HepG2 (cell line): ENCODE results near the gene RRP36. TPM values are rescaled to one million over a fixed set of nuclear protein-coding genes. Genes with fewer than 3 reads are reported as not detected.

Source experiments
- AGO2 ChIP-seq: fragments of 200-400 bp; formaldehyde crosslinking; optimal IDR thresholded peaks from 2 replicates; pipeline ENCODE3; 2017; ENCODE audit warnings: mild to moderate bottlenecking, low read depth, low read length, moderate library complexity
- ATF5 ChIP-seq: sonication (generic); formaldehyde crosslinking; IDR thresholded peaks from 2 replicates; pipeline ENCODE4 v1.4.0; 2020; ENCODE audit warnings: mild to moderate bottlenecking, low read depth, missing genetic modification reagents
- ATF7 ChIP-seq, 2 experiments: fragments of 450-650 bp in 1 of 2; sonication (generic) in 1 of 2; formaldehyde crosslinking in 1 of 2; IDR thresholded peaks; 2 replicates each; pipeline versions ENCODE4 v1.4.0 to v1.6.1; 2016 to 2020; ENCODE audit warnings: antibody characterized with exemption in 1 of 2, mild to moderate bottlenecking in 1 of 2, missing genetic modification reagents in 1 of 2
- JUN ChIP-seq: sonication (generic); formaldehyde crosslinking; IDR thresholded peaks from 2 replicates; pipeline ENCODE4 v1.4.0; 2020; ENCODE audit warnings: mild to moderate bottlenecking, missing genetic modification reagents
- KDM2A ChIP-seq: sonication (generic); formaldehyde crosslinking; IDR thresholded peaks from 2 replicates; pipeline ENCODE4 v1.4.0; 2020; ENCODE audit warnings: low read depth, missing genetic modification reagents, borderline replicate concordance
- MLLT10 ChIP-seq: sonication (generic); formaldehyde crosslinking; IDR thresholded peaks from 2 replicates; pipeline ENCODE4 v1.4.0; 2020; ENCODE audit warnings: missing genetic modification reagents
- MTA1 ChIP-seq: sonication (generic); formaldehyde crosslinking; IDR thresholded peaks from 2 replicates; pipeline ENCODE4 v1.4.0; 2020; ENCODE audit warnings: missing genetic modification reagents, mild to moderate bottlenecking, borderline replicate concordance
- NAIF1 ChIP-seq: sonication (generic); formaldehyde crosslinking; IDR thresholded peaks from 2 replicates; pipeline ENCODE4 v1.5.0; 2020; ENCODE audit warnings: mild to moderate bottlenecking, missing genetic modification reagents, borderline replicate concordance
- NR2F2 ChIP-seq: IDR thresholded peaks from 2 replicates; pipeline ENCODE4 v1.6.1; 2012; ENCODE audit warnings: low read depth, inconsistent platforms, borderline replicate concordance
- NR3C1 ChIP-seq: sonication (generic); formaldehyde crosslinking; IDR thresholded peaks from 2 replicates; pipeline ENCODE4 v1.4.0; 2020; ENCODE audit warnings: missing genetic modification reagents
- NRL ChIP-seq: sonication (generic); formaldehyde crosslinking; IDR thresholded peaks from 2 replicates; pipeline ENCODE4 v1.5.0; 2020; ENCODE audit warnings: missing genetic modification reagents, mild to moderate bottlenecking, moderate library complexity, borderline replicate concordance
- PRMT3 ChIP-seq: sonication (generic); formaldehyde crosslinking; IDR thresholded peaks from 2 replicates; pipeline ENCODE4 v1.8.1; 2022; ENCODE audit warnings: low read depth, mild to moderate bottlenecking, moderate library complexity, missing genetic modification reagents, borderline replicate concordance
- SKI ChIP-seq: fragments of 450-650 bp; IDR thresholded peaks from one replicate; pipeline ENCODE4 v1.6.1; 2018; ENCODE audit warnings: mild to moderate bottlenecking; ENCODE audit not compliant: partially characterized antibody
- ZNF33B ChIP-seq: sonication (generic); formaldehyde crosslinking; IDR thresholded peaks from 2 replicates; pipeline ENCODE4 v1.5.1; 2020; ENCODE audit warnings: mild to moderate bottlenecking, missing genetic modification reagents
- ZNF547 ChIP-seq: sonication (generic); formaldehyde crosslinking; IDR thresholded peaks from 2 replicates; pipeline ENCODE4 v1.5.1; 2020; ENCODE audit warnings: mild to moderate bottlenecking, missing genetic modification reagents
- ZNF607 ChIP-seq: sonication (generic); formaldehyde crosslinking; IDR thresholded peaks from 2 replicates; pipeline ENCODE4 v1.5.1; 2020; ENCODE audit warnings: missing genetic modification reagents, mild to moderate bottlenecking, borderline replicate concordance
- ZNF660 ChIP-seq: sonication (generic); formaldehyde crosslinking; IDR thresholded peaks from 2 replicates; pipeline ENCODE4 v1.5.1; 2020; ENCODE audit warnings: mild to moderate bottlenecking, low read depth, missing genetic modification reagents, borderline replicate concordance
- ZNF776 ChIP-seq: sonication (generic); formaldehyde crosslinking; IDR thresholded peaks from 2 replicates; pipeline ENCODE4 v1.4.0; 2020; ENCODE audit warnings: mild to moderate bottlenecking, missing genetic modification reagents
- ZNF841 ChIP-seq: sonication (generic); formaldehyde crosslinking; IDR thresholded peaks from 2 replicates; pipeline ENCODE4 v1.8.1; 2023; ENCODE audit warnings: missing genetic modification reagents, borderline replicate concordance
- polyA plus RNA-seq, 8 experiments: library from polyadenylated mRNA; depleted of rRNA in 3 of 8; stranded (reverse) in 7 of 8; unstranded in 1 of 8; fragments of >200 nt; fragmentation: Illumina TruSeq in 4 of 8; extraction: Trizol in 4 of 8; gene quantifications; 2 replicates each; pipeline versions ENCODE4 v1.2.1 to v1.2.3, GENCODE V29; 2011 to 2016; ENCODE audit warnings: low read depth in 4 of 8, missing spikeins in 1 of 8, mixed read lengths in 1 of 8; ENCODE audit not compliant: insufficient read depth in 1 of 8
- total RNA-seq, 5 experiments: library from RNA; depleted of rRNA; stranded (reverse); fragments of >200 nt; fragmentation: Illumina TruSeq; extraction: Trizol; gene quantifications; 2 replicates each; pipeline ENCODE4 v1.2.3, GENCODE V29; 2016; ENCODE audit warnings: low read depth in 1 of 5
- TF ChIP-seq, protein P1 (sequence below): IDR thresholded peaks from 2 replicates; pipeline ENCODE4 v1.6.1; 2016; ENCODE audit warnings: mild to moderate bottlenecking
- TF ChIP-seq, protein P2 (sequence below), 2 experiments: sonication (generic) in 1 of 2; formaldehyde crosslinking in 1 of 2; IDR thresholded peaks; 2 replicates each; pipeline versions ENCODE4 v1.5.1 to v1.6.1; 2011 to 2020; ENCODE audit warnings: borderline replicate concordance in 1 of 2, low read depth in 1 of 2, low read length in 1 of 2, mild to moderate bottlenecking in 1 of 2, missing genetic modification reagents in 1 of 2, moderate library complexity in 1 of 2
- TF ChIP-seq, protein P3 (sequence below): sonication (generic); formaldehyde crosslinking; IDR thresholded peaks from 2 replicates; pipeline ENCODE4 v1.5.0; 2020; ENCODE audit warnings: missing genetic modification reagents
- TF ChIP-seq, protein P4 (sequence below): IDR thresholded peaks from 2 replicates; pipeline ENCODE4 v1.6.1; 2012; ENCODE audit warnings: inconsistent platforms

The RRP36 gene
- total and polyA plus RNA-seq, 2 of the 13 experiments (the other 11 are each of a cell fraction or from before 2014, with no cell fraction given): 29.5 to 144 TPM

- TF ChIP-seq, protein P1, sequence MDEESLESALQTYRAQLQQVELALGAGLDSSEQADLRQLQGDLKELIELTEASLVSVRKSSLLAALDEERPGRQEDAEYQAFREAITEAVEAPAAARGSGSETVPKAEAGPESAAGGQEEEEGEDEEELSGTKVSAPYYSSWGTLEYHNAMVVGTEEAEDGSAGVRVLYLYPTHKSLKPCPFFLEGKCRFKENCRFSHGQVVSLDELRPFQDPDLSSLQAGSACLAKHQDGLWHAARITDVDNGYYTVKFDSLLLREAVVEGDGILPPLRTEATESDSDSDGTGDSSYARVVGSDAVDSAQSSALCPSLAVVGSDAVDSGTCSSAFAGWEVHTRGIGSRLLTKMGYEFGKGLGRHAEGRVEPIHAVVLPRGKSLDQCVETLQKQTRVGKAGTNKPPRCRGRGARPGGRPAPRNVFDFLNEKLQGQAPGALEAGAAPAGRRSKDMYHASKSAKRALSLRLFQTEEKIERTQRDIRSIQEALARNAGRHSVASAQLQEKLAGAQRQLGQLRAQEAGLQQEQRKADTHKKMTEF (CRISPR knock-in tag): peak; percentile 89
- TF ChIP-seq PRMT3 (CRISPR knock-in tag) (no peak), ZNF841 (0 out of 2 replicates have a peak, but pooled peaks have one; percentile 0), NR3C1 (CRISPR knock-in tag) (no peak), ZNF547 (CRISPR knock-in tag) (peak; percentile 94), SKI (no peak), NRL (CRISPR knock-in tag) (no peak; the same call in 1 of the 2 replicates), NAIF1 (CRISPR knock-in tag) (peak; percentile 90), ZNF607 (0 out of 2 replicates have a peak, but pooled peaks have one; percentile 11), ATF5 (CRISPR knock-in tag) (0 out of 2 replicates have a peak, but pooled peaks have one; percentile 5), ZNF776 (CRISPR knock-in tag) (peak; percentile 56; the same call in 1 of the 2 replicates), ZNF660 (no peak; the same call in 1 of the 2 replicates), AGO2 (peak; percentile 81), JUN (CRISPR knock-in tag) (peak; percentile 60), MLLT10 (CRISPR knock-in tag) (no peak), ZNF33B (CRISPR knock-in tag) (peak; percentile 83), KDM2A (peak; percentile 88), MTA1 (CRISPR knock-in tag) (peak; percentile 52; the same call in 1 of the 2 replicates), NR2F2 (0 out of 2 replicates have a peak, but pooled peaks have one; percentile 1), ATF7 (IDR thresholded peaks at IDR 0.05) (no peak), ATF7 (CRISPR knock-in tag; IDR thresholded peaks at IDR 0.05) (peak; percentile 72; the same call in 1 of the 2 replicates)
- TF ChIP-seq, protein P2, sequence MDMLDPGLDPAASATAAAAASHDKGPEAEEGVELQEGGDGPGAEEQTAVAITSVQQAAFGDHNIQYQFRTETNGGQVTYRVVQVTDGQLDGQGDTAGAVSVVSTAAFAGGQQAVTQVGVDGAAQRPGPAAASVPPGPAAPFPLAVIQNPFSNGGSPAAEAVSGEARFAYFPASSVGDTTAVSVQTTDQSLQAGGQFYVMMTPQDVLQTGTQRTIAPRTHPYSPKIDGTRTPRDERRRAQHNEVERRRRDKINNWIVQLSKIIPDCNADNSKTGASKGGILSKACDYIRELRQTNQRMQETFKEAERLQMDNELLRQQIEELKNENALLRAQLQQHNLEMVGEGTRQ (IDR thresholded peaks at IDR 0.05; ENCODE audit: low read depth, low read length): no peak
- TF ChIP-seq, protein P2 (CRISPR knock-in tag; IDR thresholded peaks at IDR 0.05; ENCODE audit: borderline replicate concordance): no peak
- TF ChIP-seq, protein P3, sequence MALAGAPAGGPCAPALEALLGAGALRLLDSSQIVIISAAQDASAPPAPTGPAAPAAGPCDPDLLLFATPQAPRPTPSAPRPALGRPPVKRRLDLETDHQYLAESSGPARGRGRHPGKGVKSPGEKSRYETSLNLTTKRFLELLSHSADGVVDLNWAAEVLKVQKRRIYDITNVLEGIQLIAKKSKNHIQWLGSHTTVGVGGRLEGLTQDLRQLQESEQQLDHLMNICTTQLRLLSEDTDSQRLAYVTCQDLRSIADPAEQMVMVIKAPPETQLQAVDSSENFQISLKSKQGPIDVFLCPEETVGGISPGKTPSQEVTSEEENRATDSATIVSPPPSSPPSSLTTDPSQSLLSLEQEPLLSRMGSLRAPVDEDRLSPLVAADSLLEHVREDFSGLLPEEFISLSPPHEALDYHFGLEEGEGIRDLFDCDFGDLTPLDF: no peak
- TF ChIP-seq, protein P4, sequence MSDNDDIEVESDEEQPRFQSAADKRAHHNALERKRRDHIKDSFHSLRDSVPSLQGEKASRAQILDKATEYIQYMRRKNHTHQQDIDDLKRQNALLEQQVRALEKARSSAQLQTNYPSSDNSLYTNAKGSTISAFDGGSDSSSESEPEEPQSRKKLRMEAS: peak; percentile 89
These were observed 42.4 kb upstream of the RRP36 start, which contains the start of gene PEX6 (continued) for GRCh38 chr6:42978839-42979522.
